Keratinocyte (primary cell): ENCODE measurements around the gene DISC1. TPM values are rescaled to one million over a fixed set of nuclear protein-coding genes. Genes with fewer than 3 reads are reported as not detected.

Source experiments
- DNase-seq: peaks from one replicate; pipeline ENCODE4 v3.0.0-alpha.2; 2011; ENCODE audit warnings: low read depth, missing footprints, low spot score
- FAIRE-seq: peaks from 2 replicates; lab custom pipeline; 2011; peaks lifted over from hg19 to GRCh38; lab: Jason Lieb, UNC
- H2AFZ ChIP-seq: 2 replicates; pipeline ENCODE4 v1.6.0; 2012; ENCODE audit warnings: low read length, control low read depth, inconsistent platforms; ENCODE audit not compliant: control insufficient read depth
- H3K27ac ChIP-seq: 2 replicates; pipeline ENCODE4 v1.5.1; 2011; ENCODE audit warnings: low read length; ENCODE audit not compliant: control insufficient read depth, insufficient read depth
- H3K27me3 ChIP-seq: 3 replicates; pipeline ENCODE4 v1.6.0; 2011; ENCODE audit warnings: low read length; ENCODE audit not compliant: control insufficient read depth, insufficient read depth; ENCODE audit errors: extremely low read depth
- H3K36me3 ChIP-seq, 2 experiments: 2 replicates in 1 of 2; 3 replicates in 1 of 2; pipeline ENCODE4 v1.5.1; 2011; ENCODE audit warnings: low read length in 2 of 2, mild to moderate bottlenecking in 1 of 2; ENCODE audit not compliant: control insufficient read depth in 2 of 2, insufficient read depth in 2 of 2; ENCODE audit errors: extremely low read depth in 1 of 2
- H3K4me1 ChIP-seq: 3 replicates; pipeline ENCODE4 v1.5.1; 2011; ENCODE audit warnings: low read length; ENCODE audit not compliant: control insufficient read depth, insufficient read depth; ENCODE audit errors: extremely low read depth
- H3K4me2 ChIP-seq: 3 replicates; pipeline ENCODE4 v1.6.0; 2011; ENCODE audit warnings: low read depth, low read length; ENCODE audit not compliant: control insufficient read depth, insufficient read depth; ENCODE audit errors: extremely low read depth
- H3K4me3 ChIP-seq, 3 experiments: fragments of 200-600 bp in 1 of 3; sonication (generic) in 1 of 3; 2 replicates in 2 of 3; 3 replicates in 1 of 3; pipeline ENCODE4 v1.5.1; 2011 to 2016; ENCODE audit warnings: low read length in 3 of 3, mild to moderate bottlenecking in 3 of 3, control low read depth in 2 of 3, inconsistent platforms in 1 of 3, low read depth in 1 of 3, mixed read lengths in 1 of 3, mixed run types in 1 of 3, moderate library complexity in 1 of 3; ENCODE audit not compliant: control insufficient read depth in 2 of 3, insufficient read depth in 2 of 3; ENCODE audit errors: extremely low read depth in 1 of 3
- H3K79me2 ChIP-seq: 2 replicates; pipeline ENCODE4 v1.6.0; 2012; ENCODE audit warnings: low read length; ENCODE audit not compliant: control insufficient read depth, insufficient read depth
- H3K9ac ChIP-seq: 3 replicates; pipeline ENCODE4 v1.6.0; 2011; ENCODE audit warnings: low read length; ENCODE audit not compliant: control insufficient read depth, insufficient read depth; ENCODE audit errors: extremely low read depth
- H3K9me1 ChIP-seq: 3 replicates; pipeline ENCODE4 v1.6.0; 2011; ENCODE audit warnings: low read length; ENCODE audit not compliant: control insufficient read depth, insufficient read depth; ENCODE audit errors: extremely low read depth
- H3K9me3 ChIP-seq: 2 replicates; pipeline ENCODE4 v1.5.1; 2012; ENCODE audit warnings: low read depth, low read length; ENCODE audit not compliant: control insufficient read depth
- H4K20me1 ChIP-seq: 3 replicates; pipeline ENCODE4 v1.6.0; 2011; ENCODE audit warnings: low read length; ENCODE audit not compliant: control insufficient read depth, insufficient read depth; ENCODE audit errors: extremely low read depth
- EZH2 ChIP-seq: IDR thresholded peaks from one replicate; pipeline ENCODE4 v1.6.1; 2012; ENCODE audit warnings: inconsistent platforms, mild to moderate bottlenecking, low read length, moderate library complexity
- dilution Hi-C: fragments of 300-500 bp; cut with MboI; formaldehyde crosslinking; loops from one replicate; pipeline ENCODE4 v1.7.0; 2020; ENCODE audit warnings: low sequenced_read_pairs; ENCODE audit not compliant: extremely low pct_ligation_motif_present
- polyA plus RNA-seq, 5 experiments: library from polyadenylated mRNA; depleted of rRNA in 3 of 5; stranded (reverse) in 3 of 5; stranded (forward) in 1 of 5; unstranded in 1 of 5; fragments of >200 nt; gene quantifications; 1 replicate in 1 of 5; 2 replicates in 3 of 5; 3 replicates in 1 of 5; pipeline versions ENCODE4 v1.2.1 to v1.2.3, GENCODE V29; 2011 to 2012; ENCODE audit warnings: missing spikeins in 2 of 5, low read depth in 1 of 5, low replicate concordance in 1 of 5
- TF ChIP-seq, protein P1 (sequence below), 3 experiments: IDR thresholded peaks in 1 of 3; conservative IDR thresholded peaks in 1 of 3; optimal IDR thresholded peaks in 1 of 3; 2 replicates in 2 of 3; 3 replicates in 1 of 3; pipeline versions ENCODE3 to v1.5.1; 2011; ENCODE audit warnings: low read length in 3 of 3, mild to moderate bottlenecking in 3 of 3, moderate library complexity in 2 of 3, control low read depth in 1 of 3, inconsistent platforms in 1 of 3; ENCODE audit not compliant: insufficient read depth in 2 of 3; ENCODE audit errors: extremely low read depth in 1 of 3

Gene DISC1
- polyA plus RNA-seq, 1 donor (not counting 4 experiments of a cell fraction or from before 2014, with no cell fraction given): 0.47 TPM

GRCh38 chr1:231838521-231838920, 211.9 kb downstream of the DISC1 start:
- TF ChIP-seq, protein P1, sequence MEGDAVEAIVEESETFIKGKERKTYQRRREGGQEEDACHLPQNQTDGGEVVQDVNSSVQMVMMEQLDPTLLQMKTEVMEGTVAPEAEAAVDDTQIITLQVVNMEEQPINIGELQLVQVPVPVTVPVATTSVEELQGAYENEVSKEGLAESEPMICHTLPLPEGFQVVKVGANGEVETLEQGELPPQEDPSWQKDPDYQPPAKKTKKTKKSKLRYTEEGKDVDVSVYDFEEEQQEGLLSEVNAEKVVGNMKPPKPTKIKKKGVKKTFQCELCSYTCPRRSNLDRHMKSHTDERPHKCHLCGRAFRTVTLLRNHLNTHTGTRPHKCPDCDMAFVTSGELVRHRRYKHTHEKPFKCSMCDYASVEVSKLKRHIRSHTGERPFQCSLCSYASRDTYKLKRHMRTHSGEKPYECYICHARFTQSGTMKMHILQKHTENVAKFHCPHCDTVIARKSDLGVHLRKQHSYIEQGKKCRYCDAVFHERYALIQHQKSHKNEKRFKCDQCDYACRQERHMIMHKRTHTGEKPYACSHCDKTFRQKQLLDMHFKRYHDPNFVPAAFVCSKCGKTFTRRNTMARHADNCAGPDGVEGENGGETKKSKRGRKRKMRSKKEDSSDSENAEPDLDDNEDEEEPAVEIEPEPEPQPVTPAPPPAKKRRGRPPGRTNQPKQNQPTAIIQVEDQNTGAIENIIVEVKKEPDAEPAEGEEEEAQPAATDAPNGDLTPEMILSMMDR (optimal IDR thresholded peaks at IDR 0.05 in 1 of 3, IDR thresholded peaks at IDR 0.05 in 1 of 3, conservative IDR thresholded peaks at IDR 0.05 in 1 of 3; ENCODE audit: extremely low read depth in 1 of 3, insufficient read depth in 2 of 3, low read length in 3 of 3): no peak
- no peak for TF ChIP-seq EZH2
- dilution Hi-C loops: no loop called here
- no peak for DNase-seq
- Histone ChIP-seq H3K27ac (no peak overlapping the region), H3K36me3 (no peaks in the 10 kb centered on the region), H3K4me1 (no peaks in the 10 kb centered on the region), H3K4me2 (no peak overlapping the region), H3K79me2 (no peaks in the 10 kb centered on the region), H3K27me3 (no peaks in the 10 kb centered on the region), H3K9ac (no peak overlapping the region), H4K20me1 (no peaks in the 10 kb centered on the region), H2AFZ (no peak overlapping the region), H3K9me1 (no peaks in the 10 kb centered on the region), H3K4me3 (no peak overlapping the region), H3K9me3 (no peaks in the 10 kb centered on the region)
- FAIRE-seq: no peak

DNA sequence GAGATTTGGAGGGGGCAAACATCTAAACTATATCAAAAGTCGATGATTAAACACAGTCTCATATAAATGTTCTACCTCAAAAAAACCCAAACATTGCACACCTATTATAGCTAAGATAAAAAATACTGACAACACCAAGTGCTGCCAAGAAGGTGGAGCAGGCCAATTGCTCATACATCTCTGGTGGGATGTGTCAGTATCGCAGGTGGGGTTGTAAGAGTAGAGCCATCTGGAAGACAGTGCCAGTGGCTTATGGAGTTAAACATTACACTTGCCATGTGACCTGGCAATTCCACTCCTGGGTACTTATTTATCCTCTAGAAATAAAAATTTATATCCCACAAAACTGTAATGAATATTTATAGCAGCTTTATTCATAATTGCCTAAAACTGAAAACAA, 213.4 kb downstream of the DISC1 start:
- no peak for FAIRE-seq
- TF ChIP-seq EZH2: no peak
- TF ChIP-seq, protein P1 (optimal IDR thresholded peaks at IDR 0.05 in 1 of 3, IDR thresholded peaks at IDR 0.05 in 1 of 3, conservative IDR thresholded peaks at IDR 0.05 in 1 of 3; ENCODE audit: extremely low read depth in 1 of 3, insufficient read depth in 2 of 3, low read length in 3 of 3): no peak

More for the DNA sequence above, 213.4 kb downstream of the DISC1 start:
- Histone ChIP-seq H3K79me2 (no peaks in the 10 kb centered on the region), H2AFZ (no peak overlapping the region), H3K4me2 (no peak overlapping the region), H3K27me3 (no peaks in the 10 kb centered on the region), H3K4me3 (no peak overlapping the region), H3K36me3 (no peaks in the 10 kb centered on the region), H3K9ac (no peak overlapping the region), H3K9me1 (no peaks in the 10 kb centered on the region), H3K27ac (no peak overlapping the region), H4K20me1 (no peaks in the 10 kb centered on the region), H3K9me3 (no peaks in the 10 kb centered on the region), H3K4me1 (no peaks in the 10 kb centered on the region)
- no peak for DNase-seq
- dilution Hi-C loops: no loop called here
